22Rv1 (cell line): ENCODE data around the gene CAPS2.

ENCODE experiments used
- CTCF ChIP-seq: fragments of 450-650 bp; IDR thresholded peaks from 2 replicates; pipeline ENCODE4 v1.5.1; 2017; ENCODE audit warnings: mild to moderate bottlenecking
- ZFX ChIP-seq: fragments of 450-650 bp; IDR thresholded peaks from 2 replicates; pipeline ENCODE4 v1.6.1; 2017; ENCODE audit warnings: antibody characterized with exemption, borderline replicate concordance

GRCh38 chr12:75374971-75375370 is 44.8 kb upstream of the CAPS2 start:
- TF ChIP-seq CTCF (no peak), ZFX (no peak)
